OCI-LY3 (cell line): ENCODE measurements around the gene OR2G6.
"Not testable (repeated sequence)": the region's sequence is repeated elsewhere in the genome, so short reads cannot be mapped to it uniquely, and the experiment has no call there.

ENCODE experiments used
- CTCF ChIP-seq: fragments of 200-600, 300-600 bp; sonication (generic); IDR thresholded peaks from 2 replicates; pipeline ENCODE4 v1.5.1; 2014; ENCODE audit warnings: antibody characterized with exemption, low read length, low read depth
- EZH2phosphoT487 ChIP-seq: fragments of 200-600 bp; shearing (Covaris generic); IDR thresholded peaks from 2 replicates; pipeline ENCODE4 v1.6.1; 2018; ENCODE audit warnings: antibody characterized with exemption, mixed run types, low read depth

- TF ChIP-seq CTCF, EZH2phosphoT487: not testable (repeated sequence)
Observed at GRCh38 chr1:248473051-248473450, 34.8 kb upstream of the OR2G6 start, which contains the start of gene OR2T3.
